ENCODE measurements around the gene LY6G6D.
"Not testable (repeated sequence)": the region's sequence is repeated elsewhere in the genome, so short reads cannot be mapped to it uniquely, and the experiment has no call there.

The LY6G6D gene

DNA sequence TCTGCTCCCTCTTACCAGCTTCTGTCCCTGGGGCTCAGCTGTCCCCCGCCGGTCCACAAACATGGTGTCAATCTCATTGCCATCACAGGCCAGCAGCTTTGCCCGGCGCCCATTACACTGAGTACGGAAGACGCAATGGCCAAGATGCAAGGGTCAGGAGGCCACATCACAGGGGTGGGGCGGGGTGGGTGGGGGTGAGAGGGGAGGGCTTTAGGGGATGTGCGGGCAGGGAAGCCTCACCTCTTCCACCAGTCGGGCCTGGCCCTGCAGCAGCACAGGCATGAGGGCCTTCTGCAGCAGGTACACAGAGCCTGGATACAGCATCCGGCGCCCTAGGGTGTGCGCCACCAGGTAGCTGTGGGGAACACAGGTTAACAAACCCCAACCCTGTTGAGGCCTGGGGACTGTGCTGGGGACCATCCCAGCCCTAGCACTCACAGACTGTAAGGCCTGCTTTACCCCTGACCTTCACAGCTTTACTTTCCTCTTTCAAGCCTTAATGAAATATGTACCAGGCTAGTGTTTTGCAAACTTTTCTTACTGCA lies 23.5 kb upstream of the LY6G6D start:
- in situ Hi-C loops (cut with MboI; ENCODE audit: low sequenced_read_pairs) = no loop called here

DNA sequence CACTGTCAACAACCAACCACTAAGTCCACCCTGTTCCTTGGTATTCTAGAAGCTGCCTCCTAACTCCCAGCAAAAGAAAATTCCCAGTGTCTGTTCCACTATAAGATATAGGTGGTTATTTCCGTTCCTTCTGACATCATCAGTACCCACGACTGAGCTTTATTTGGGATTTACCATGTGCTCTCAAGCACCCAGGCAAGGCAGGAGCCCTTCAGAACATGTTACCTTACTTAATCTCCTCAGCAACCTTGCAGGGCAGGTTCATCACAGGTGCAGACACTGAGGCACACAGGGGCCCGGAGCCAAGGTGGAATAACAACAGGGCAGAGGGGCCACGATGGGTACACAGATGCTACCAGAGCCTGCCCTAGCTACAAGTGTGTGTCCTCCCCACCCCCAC lies 22.8 kb upstream of the LY6G6D start:
- in situ Hi-C loops (cut with MboI; ENCODE audit: low sequenced_read_pairs) = no loop called here

DNA sequence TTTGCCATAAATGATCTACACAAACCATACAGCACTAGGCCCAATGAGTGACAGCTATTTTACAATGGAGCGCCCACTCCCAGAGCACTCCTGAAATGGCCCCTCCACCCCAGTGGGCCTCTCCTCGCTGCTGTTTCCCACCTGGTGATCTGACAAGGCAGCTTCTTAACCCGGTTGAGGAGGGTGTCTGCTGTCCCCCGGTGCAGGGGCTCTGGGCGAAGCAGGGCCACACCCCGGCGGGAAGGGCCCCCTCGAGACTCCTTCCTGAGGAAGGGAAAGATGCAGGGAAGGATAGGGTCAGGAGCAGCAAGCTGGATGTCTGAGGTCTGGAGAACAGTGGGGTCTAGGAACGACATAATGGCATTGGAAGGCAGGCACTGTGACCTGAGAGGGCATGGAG lies 22.3 kb upstream of the LY6G6D start:
- in situ Hi-C loops (cut with MboI; ENCODE audit: low sequenced_read_pairs) = no loop called here

DNA sequence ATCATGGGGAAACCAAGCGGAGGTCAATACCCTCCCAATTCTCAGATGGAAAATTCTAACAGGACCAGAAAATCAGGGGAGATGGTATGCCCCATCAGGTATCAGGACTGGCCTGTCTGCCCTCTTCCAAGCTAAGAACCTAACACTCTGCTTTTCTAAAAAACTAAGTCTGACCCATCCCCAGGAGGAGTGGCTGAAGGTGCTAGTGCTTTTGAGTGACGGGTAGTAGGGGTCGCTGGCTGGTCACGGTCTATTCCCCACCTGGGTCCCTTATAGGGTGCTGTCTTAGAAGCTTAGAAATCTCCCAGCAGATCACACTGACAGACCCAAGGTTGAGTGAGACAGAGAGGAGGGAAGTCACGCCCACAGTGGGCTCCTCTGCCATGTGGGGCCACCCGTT lies 21.6 kb upstream of the LY6G6D start:
- in situ Hi-C loops (cut with MboI; ENCODE audit: low sequenced_read_pairs) = no loop called here

DNA sequence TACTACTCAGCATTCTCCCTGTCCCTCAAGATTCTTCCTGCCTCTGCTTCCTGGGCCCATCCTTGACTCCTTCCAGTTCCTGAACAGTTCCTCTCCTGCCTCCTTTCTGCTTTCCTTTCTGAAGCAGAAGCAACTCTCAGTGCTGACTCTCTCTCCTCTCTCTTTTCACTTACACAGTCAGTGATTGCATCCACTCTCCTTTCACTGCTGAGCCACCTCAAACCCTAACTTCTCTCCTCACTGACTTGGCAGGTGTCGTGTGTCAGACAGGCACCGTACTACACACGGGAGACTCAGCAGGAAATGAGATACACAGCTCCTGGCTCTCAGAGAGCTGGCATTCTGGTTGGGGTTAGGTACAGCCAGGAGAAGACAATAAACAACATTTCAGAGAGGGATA lies 17.6 kb upstream of the LY6G6D start:
- in situ Hi-C loops (cut with MboI; ENCODE audit: low sequenced_read_pairs) = no loop called here

DNA sequence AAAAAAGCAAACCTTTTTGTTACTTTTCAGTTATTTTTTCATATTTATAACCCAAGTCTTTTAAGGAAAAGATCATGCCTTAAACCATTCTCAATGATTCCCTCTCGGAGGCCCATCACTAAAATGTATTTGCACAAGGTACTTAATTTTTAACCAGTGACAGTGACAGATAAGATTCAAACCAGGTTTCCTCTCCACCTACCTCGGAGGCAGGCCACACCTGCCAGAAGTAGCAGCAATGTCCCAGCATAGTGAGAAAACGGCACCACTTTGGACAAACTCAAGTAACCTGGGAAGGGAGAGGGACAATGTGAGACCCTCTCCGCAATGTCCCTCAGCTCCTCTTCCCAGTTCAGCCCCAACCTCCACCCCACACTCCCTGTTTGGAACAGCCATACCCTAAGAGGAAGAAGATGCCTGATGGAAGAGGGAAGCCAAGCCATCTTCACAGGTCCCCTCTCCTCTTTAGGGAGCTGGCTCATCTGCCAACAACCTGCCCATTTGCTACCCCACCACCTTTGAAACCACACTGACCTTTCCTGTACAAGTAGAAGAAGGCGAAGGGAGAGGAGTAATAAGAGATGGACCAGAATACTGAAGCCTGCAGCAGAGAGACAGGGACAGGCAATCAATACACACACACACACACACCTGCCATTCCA lies 14.3 kb upstream of the LY6G6D start:
- in situ Hi-C loops (cut with MboI; ENCODE audit: low sequenced_read_pairs) = no loop called here

DNA sequence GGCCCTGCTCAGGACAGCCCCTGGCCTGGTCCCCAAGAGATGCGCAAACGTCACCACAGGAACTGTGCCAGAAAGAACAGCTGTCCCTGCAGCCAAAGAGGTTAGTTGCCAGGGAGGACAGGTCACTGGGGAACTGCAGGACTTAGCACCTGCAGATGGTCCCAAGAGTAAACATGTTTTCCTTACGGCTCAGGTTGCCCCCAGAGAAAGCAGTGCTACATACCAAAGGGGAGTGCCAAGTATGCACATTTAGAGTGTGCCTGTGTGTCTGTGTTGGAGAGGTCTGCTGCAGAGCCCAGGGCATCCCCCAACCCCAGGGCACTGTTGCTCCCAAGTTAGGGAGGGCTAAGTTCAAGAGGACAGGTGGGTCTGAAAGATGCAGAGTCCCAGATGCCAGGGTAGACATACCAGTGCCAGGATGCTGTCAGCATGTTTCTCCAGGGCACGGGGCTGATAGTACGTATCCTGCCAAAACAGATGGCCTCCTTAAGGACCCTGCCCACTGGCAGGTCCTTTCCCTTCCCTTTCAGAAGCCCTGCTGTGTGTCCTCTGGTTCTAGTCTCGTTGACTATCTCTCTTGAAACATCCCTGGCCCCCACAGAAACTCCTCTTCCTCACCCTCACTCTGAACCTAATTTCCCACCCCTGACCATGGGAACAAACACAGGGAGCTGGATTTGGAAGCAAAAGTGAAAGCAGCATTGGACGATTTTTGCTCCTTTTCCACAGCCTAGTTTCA lies 13.3 kb upstream of the LY6G6D start:
- in situ Hi-C loops (cut with MboI; ENCODE audit: low sequenced_read_pairs) = no loop called here

DNA sequence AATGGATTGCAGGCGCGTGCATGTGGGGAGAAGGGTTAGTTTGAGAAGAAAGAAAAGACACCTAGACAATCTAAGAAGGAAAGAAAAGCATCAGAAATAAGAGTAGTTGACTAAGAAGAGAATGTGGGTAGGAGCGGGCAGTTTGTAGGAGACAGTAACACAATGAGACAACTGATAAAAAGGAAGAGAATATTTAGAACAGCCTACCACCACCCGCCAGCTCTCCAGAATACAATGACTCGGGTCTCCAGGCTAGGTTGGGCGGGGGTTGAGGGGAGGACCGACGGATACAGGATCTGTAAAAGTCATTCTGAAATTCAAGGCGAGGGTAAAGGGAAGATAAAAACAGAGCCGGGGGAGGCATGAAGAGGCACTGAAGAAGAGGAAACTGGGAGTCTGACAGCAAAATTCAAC lies 12.7 kb upstream of the LY6G6D start:
- in situ Hi-C loops (cut with MboI; ENCODE audit: low sequenced_read_pairs) = no loop called here

DNA sequence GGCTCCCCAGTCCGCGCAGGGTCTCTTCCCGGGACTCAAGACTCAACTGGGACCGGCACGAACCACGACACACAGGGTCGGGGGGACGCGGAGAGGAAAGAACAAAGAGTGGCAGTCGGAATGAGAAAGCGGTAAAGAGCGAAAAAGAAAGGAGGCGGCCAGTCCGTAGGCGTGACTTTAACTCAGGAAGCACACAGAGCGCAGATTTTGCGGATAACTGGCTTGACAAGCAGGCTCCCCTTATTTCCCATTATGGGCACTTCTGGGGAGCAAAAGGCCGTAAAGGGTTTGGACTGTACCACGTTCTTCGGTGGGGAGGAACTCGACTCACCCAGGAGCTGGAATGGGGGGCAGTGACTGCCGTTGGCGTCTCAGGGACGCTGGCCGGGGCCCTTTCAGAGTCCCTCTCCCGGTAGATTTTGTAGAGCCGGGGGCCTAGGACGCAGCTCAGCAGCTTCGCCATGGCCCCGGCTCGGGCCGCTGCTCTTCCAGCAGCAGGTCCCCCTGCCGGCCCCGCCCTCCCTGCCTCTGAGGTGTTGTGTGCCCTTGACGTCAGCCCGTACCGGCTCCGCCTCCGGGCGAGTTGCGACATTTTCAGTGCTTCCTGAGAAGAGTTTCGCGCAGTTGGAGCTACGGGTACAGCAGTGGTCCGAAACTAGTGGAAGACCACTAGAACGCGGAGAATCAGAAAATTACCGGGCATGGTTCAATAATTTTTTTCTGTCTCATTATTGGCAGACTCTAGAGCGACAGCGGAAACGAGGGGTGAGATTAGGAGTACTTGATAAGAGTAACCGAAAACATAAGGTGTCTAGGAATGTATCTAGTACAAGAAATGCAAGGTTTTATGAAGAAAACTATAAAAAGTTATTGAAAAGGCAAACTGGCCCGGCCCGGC lies 12.1 kb upstream of the LY6G6D start, which contains the start of gene ABHD16A:
ABHD16A (minus strand) TSS at position 506 of the 898 bp plus-strand sequence; CDS start at position 463, 43 bp downstream.
- in situ Hi-C loops (cut with MboI; ENCODE audit: low sequenced_read_pairs) = no loop called here

DNA sequence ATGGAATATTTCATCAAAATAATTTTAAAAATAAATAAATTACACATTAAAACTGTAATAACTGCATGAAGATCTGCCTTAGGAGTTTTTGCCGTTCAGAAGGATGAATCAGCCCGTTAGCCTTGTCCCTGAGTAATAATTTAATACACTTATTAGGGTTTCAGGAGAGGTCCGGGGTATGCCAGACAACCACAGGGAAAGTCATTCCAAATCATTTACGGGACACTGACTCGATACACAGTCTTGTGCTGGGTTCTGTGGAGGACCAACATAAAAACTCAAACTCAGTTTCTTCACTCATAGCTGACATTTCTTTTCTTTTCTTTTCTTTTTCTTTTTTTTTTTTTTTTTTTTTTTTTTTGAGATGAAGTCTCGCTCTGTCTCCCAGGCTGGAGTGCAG lies 9.2 kb upstream of the LY6G6D start:
- in situ Hi-C loops (cut with MboI; ENCODE audit: low sequenced_read_pairs) = no loop called here

DNA sequence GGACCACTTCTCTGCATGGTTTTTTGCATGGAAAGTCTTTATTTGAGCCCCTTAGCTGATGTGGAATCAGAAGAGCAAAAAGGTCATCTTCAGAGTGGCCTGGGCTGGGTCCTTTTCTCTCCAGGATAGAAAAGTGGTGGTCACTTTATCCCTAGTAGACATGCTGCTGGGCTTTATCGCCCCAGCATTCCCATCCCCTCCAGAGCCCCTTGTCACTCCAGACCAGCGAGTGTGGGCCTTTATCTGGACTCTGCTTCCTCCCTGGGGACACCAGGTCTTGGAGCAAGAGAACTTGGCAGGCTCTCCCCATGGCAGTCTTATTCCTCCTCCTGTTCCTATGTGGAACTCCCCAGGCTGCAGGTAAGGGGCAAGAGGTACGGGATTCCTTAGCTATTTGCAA lies 8.5 kb upstream of the LY6G6D start, which contains the start of gene LY6G6F:
LY6G6F (plus strand) TSS at position 268 of the 400 bp plus-strand sequence; CDS start at position 309, 41 bp downstream.
- in situ Hi-C loops (cut with MboI; ENCODE audit: low sequenced_read_pairs) = no loop called here

DNA sequence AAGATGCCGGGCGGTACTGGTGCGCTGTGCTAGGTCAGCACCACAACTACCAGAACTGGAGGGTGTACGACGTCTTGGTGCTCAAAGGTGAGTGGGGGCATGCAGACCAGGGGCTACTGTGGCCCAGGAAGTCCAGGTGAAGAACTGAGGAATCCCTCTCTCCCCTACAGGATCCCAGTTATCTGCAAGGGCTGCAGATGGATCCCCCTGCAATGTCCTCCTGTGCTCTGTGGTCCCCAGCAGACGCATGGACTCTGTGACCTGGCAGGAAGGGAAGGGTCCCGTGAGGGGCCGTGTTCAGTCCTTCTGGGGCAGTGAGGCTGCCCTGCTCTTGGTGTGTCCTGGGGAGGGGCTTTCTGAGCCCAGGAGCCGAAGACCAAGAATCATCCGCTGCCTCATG lies 7.4 kb upstream of the LY6G6D start:
- in situ Hi-C loops (cut with MboI; ENCODE audit: low sequenced_read_pairs) = no loop called here

DNA sequence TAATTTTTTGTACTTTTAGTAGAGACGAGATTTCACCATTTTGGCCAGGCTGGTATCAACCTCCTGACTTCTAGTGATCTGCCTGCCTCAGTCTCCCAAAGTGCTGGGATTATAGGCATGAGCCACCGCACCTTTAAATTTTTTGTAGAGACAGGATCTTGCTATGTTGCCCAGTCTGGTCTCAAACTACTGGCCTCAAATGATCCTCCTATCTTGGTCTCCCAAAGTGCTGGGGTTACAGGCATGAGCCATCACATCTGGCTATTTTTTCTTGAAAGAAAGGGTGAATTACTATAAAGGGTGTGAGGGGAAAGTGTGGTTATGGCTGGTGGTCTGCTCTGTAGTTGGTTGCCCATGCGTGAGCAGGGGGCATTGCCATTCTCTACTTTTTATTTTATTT lies 6.9 kb upstream of the LY6G6D start:
- in situ Hi-C loops (cut with MboI; ENCODE audit: low sequenced_read_pairs) = no loop called here

DNA sequence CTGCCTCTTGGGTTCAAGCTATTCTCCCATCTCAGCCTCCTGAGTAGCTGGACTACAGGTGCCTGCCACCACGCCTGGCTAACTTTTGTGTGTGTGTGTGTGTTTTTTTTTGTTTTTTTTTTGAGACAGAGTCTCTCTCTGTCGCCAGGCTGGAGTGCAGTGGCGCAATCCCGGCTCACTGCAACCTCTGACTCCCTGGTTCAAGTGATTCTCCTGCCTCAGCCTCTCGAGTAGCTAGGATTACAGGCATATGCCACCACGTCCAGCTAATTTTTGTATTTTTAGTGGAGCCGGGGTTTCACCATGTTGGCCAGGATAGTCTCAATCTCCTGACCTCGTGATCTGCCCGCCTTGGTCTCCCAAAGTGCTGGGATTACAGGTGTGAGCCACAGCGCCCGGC lies 6.0 kb upstream of the LY6G6D start:
- in situ Hi-C loops (cut with MboI; ENCODE audit: low sequenced_read_pairs) = not testable (repeated sequence)

DNA sequence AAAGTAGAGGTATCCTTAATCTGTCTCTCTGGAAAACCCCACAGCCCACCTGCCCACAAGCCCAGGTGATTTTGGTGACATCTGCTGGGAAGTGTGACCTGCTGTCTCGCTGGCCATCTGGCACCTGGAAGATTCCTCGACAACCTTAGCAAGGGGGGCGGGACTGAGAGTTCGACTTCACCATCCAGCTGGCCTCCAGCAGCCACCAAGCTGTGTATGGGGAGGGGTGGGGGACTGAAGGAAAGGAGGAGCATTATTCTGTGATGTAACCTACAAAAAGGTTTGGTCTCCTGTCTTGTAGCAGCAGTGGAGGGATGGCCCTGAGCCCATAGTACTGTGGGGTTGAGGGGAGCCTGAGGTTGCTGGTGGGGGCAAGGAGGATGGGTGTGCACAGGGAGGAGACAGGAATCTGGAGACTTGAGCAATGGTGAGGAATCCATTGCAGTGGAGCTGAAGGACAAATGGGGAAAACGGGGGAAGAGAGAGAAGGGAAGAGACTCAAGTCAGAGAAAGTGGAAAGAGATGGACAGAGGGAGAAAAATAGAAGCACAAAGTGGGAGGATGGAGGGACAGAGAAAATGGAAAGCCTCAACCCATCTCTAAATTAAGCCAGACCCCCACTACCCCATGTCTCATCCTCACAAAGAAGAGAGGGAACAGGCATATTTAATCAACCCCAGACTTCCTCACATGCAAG lies 4.5 kb upstream of the LY6G6D start:
- in situ Hi-C loops (cut with MboI; ENCODE audit: low sequenced_read_pairs) = no loop called here

DNA sequence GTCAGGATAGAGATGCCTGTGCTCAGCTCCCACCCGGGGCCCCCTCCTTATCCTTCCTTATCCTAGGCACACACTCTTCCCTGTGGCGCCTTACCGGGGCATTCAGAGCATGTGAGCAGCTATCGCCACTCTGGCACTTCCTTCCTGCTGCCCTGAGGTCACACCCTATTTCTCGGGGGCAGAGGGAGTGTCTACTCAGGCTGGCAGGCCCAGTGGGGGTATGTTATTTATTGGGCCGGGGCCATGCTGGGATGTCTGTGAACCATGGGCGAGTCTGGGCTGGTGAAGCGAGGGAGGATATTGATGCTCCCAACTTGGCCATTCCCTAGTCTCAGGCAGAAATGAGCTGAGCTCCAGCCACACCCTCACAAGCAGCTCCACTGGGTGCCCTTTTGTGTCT lies 3.9 kb upstream of the LY6G6D start:
- in situ Hi-C loops (cut with MboI; ENCODE audit: low sequenced_read_pairs) = no loop called here

DNA sequence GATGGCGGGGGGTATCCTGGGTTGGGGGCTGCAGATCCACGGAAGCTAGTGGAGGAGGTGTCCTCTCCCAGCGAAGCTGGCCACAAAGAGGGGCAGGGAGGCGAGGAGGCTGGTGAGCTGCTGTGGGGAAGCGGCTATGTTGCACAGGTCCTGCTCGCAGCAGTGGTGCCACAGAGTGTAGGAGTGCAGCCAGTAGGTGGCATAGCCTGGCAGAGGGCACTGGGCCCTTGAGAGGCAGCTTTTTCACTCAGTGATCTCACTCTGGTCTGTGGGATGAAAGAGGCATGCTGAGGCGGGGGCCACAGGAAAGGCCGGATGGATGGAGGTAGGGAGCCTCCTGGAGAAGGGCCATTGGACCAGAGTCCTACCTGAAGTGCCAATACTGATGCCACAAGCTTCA lies 2.9 kb upstream of the LY6G6D start:
- in situ Hi-C loops (cut with MboI; ENCODE audit: low sequenced_read_pairs) = no loop called here

DNA sequence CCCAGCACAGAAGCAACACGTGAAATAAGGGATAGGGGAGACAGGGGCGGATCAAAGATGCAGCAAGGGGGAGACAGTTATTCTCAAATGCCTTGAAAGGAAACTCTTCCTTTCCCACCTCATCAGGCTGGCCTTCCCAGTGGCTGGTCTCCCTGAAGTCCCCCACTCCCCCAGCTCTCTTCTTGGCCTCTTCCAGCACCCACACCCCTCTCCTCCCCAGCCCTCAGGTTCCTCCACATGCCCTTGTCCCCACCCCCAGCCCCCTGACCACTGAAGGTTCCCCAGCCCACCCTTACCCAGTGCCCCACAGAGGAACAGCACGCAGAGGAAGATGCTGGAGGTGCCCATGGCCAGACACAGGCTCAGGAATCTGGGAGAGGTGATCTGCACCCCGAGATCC lies 1.7 kb upstream of the LY6G6D start:
- in situ Hi-C loops (cut with MboI; ENCODE audit: low sequenced_read_pairs) = no loop called here

DNA sequence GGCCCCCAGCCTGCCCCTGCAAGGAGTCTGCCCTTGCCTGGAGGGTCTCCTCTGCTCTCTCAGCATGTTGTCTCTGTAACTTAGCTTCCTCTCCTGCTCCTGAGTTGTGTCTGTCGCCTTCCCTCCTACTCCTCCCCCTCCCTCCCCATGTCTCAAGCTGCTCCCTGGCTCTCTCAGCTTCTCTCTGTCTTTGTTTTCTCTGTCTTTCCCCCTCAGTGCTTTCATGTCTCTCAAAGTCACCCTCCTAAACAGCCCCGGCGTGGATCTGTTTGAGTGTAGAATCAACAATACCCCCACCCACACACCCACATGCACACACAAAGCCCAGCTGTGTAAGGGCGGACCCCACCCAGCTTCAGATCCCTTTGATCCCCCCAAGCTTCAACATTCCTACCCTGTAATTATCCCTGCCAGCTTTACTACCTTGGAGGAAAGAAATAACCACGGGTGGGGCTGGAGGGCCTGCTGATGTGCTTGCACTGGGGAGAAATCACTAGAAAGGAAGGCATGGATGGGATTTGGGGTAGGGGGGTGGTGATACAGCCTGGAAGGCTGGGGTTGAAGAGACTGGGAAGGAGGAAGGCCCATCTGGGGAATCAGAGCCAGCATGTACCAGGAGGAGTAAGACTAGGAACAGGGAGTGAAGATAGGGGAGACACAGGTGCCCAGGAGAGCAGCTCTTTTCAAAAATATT lies 1.0 kb upstream of the LY6G6D start:
- in situ Hi-C loops (cut with MboI; ENCODE audit: low sequenced_read_pairs) = no loop called here

All from hTERT RPE-1 (cell line).